GM12891 (cell line): ENCODE measurements around the gene SESTD1.
"Not testable (repeated sequence)": the region's sequence is repeated elsewhere in the genome, so short reads cannot be mapped to it uniquely, and the experiment has no call there.

Source experiments
- DNase-seq: peaks from one replicate; pipeline ENCODE4 v3.0.0; 2011; ENCODE audit warnings: low spot score; ENCODE audit not compliant: insufficient read length
- FAIRE-seq: peaks from 2 replicates; lab custom pipeline; 2011; peaks lifted over from hg19 to GRCh38; lab: Jason Lieb, UNC
- PAX5 ChIP-seq: IDR thresholded peaks from 2 replicates; pipeline ENCODE4 v1.6.1; 2011; ENCODE audit warnings: low read length, moderate library complexity, mild to moderate bottlenecking; ENCODE audit not compliant: insufficient read depth, severe bottlenecking
- POLR2A ChIP-seq: IDR thresholded peaks from 2 replicates; pipeline ENCODE4 v1.6.1; 2011; ENCODE audit warnings: low read depth, low read length, control low read depth
- POLR2AphosphoS5 ChIP-seq: IDR thresholded peaks from 2 replicates; pipeline ENCODE4 v1.6.1; 2011; ENCODE audit warnings: low read depth, low read length, control low read depth
- POU2F2 ChIP-seq: IDR thresholded peaks from 2 replicates; pipeline ENCODE4 v1.6.1; 2011; ENCODE audit warnings: low read depth, mild to moderate bottlenecking, control low read depth, low read length, moderate library complexity
- SPI1 ChIP-seq: IDR thresholded peaks from 2 replicates; pipeline ENCODE4 v1.6.1; 2011; ENCODE audit warnings: low read depth, low read length, control low read depth
- TAF1 ChIP-seq: IDR thresholded peaks from 2 replicates; pipeline ENCODE4 v1.6.1; 2011; ENCODE audit warnings: low read depth, low read length, control low read depth

Gene SESTD1

GRCh38 chr2:179255129-179255528, 9.5 kb downstream of the SESTD1 start:
- FAIRE-seq (peak; percentile 72), DNase-seq (no peak)
- TF ChIP-seq POLR2A: no peak
- TF ChIP-seq SPI1: no peak
- no peak for TF ChIP-seq POU2F2
- no peak for TF ChIP-seq PAX5
- TF ChIP-seq POLR2AphosphoS5: no peak
- no peak for TF ChIP-seq TAF1

GRCh38 chr2:179253226-179253625, 11.4 kb downstream of the SESTD1 start:
- peak; percentile 31 for FAIRE-seq
- TF ChIP-seq TAF1: no peak
- no peak for TF ChIP-seq SPI1
- no peak for TF ChIP-seq POU2F2
- no peak for TF ChIP-seq POLR2AphosphoS5
- no peak for TF ChIP-seq POLR2A
- TF ChIP-seq PAX5: no peak
- no peak for DNase-seq

- no peak for DNase-seq
- no peak for FAIRE-seq
- TF ChIP-seq POU2F2: no peak
- TF ChIP-seq SPI1: peak; percentile 66
Observed at GRCh38 chr2:179252423-179252822, 12.2 kb downstream of the SESTD1 start.

GRCh38 chr2:179251870-179252269, 12.8 kb downstream of the SESTD1 start:
- TF ChIP-seq POU2F2: no peak
- TF ChIP-seq POLR2A: no peak
- TF ChIP-seq TAF1: no peak
- no peak for TF ChIP-seq PAX5
- DNase-seq (no peak), FAIRE-seq (peak; percentile 69)

- DNase-seq (no peak), FAIRE-seq (no peak)
- TF ChIP-seq POU2F2 (no peak), PAX5 (no peak), POLR2AphosphoS5 (no peak), POLR2A (no peak), SPI1 (no peak), TAF1 (no peak)
Observed at GRCh38 chr2:179250848-179251504, 13.7 kb downstream of the SESTD1 start.

- no peak for TF ChIP-seq PAX5
- no peak for TF ChIP-seq TAF1
- no peak for TF ChIP-seq POU2F2
- no peak for TF ChIP-seq POLR2AphosphoS5
- no peak for TF ChIP-seq SPI1
- TF ChIP-seq POLR2A: no peak
- DNase-seq (no peak), FAIRE-seq (peak; percentile 75)
Observed at GRCh38 chr2:179250095-179250494, 14.5 kb downstream of the SESTD1 start.

- FAIRE-seq: no peak
- TF ChIP-seq SPI1 (peak; percentile 64), PAX5 (no peak)
- no peak for DNase-seq
Observed at GRCh38 chr2:179248024-179248348, 16.6 kb downstream of the SESTD1 start.

GRCh38 chr2:179247318-179248023, 17.2 kb downstream of the SESTD1 start:
- FAIRE-seq: peak; percentile 26
- DNase-seq: no peak
- no peak for TF ChIP-seq PAX5
- TF ChIP-seq POLR2AphosphoS5: no peak
- TF ChIP-seq POU2F2: no peak
- no peak for TF ChIP-seq TAF1
- no peak for TF ChIP-seq POLR2A
- no peak for TF ChIP-seq SPI1

GRCh38 chr2:179245843-179246242, 18.8 kb downstream of the SESTD1 start:
- not testable (repeated sequence) for DNase-seq, FAIRE-seq

- FAIRE-seq: no peak
- no peak for DNase-seq
- TF ChIP-seq POU2F2: no peak
- TF ChIP-seq TAF1: no peak
- TF ChIP-seq SPI1: no peak
- no peak for TF ChIP-seq POLR2AphosphoS5
- no peak for TF ChIP-seq POLR2A
- TF ChIP-seq PAX5: no peak
Observed at GRCh38 chr2:179243046-179243445, 21.6 kb downstream of the SESTD1 start.
